ENCODE results near the gene GABRB2. TPM values are rescaled to one million over a fixed set of nuclear protein-coding genes. Genes with fewer than 3 reads are reported as not detected.

GABRB2 gene
- total RNA-seq, 1 experiment from 2014 or later: not detected

GRCh38 chr5:161391016-161391415 is 155.5 kb downstream of the GABRB2 start:
- Mint-ChIP-seq H3K9me3 (ENCODE audit: low read depth, unreplicated experiment) (no peaks in the 10 kb centered on the region), H3K27ac (ENCODE audit: unreplicated experiment) (no peak overlapping the region), H3K4me1 (ENCODE audit: low read depth, unreplicated experiment) (no peaks in the 10 kb centered on the region), H3K4me3 (ENCODE audit: low read depth, unreplicated experiment) (no peak overlapping the region), H3K27me3 (ENCODE audit: unreplicated experiment) (no peaks in the 10 kb centered on the region), H3K36me3 (ENCODE audit: insufficient read depth, unreplicated experiment) (no peaks in the 10 kb centered on the region)
- CTCF ChIA-PET: no interaction called here
- DNase-seq: no peak
- intact Hi-C loops (cut with micrococcal nuclease; ENCODE audit: unreplicated experiment): no loop called here
- TF ChIP-seq CTCF (IDR thresholded peaks at IDR 0.05; ENCODE audit: unreplicated experiment): no peak
- BruUV-seq (replicated peaks): no TSS peak

- no peaks in the 10 kb centered on the region for H3K4me1 Mint-ChIP-seq (ENCODE audit: low read depth, unreplicated experiment)
- TF ChIP-seq CTCF (IDR thresholded peaks at IDR 0.05; ENCODE audit: unreplicated experiment): no peak
- CTCF ChIA-PET: interaction anchor here (0.6 kb wide), 1 partner anchor 1752 kb away, joined by 3 read pairs; no protein-coding TSS in a partner anchor
- no TSS peak for BruUV-seq (replicated peaks)
- no peak for DNase-seq
- no peak overlapping the region for H3K4me3 Mint-ChIP-seq (ENCODE audit: low read depth, unreplicated experiment)
- no peaks in the 10 kb centered on the region for H3K9me3 Mint-ChIP-seq (ENCODE audit: low read depth, unreplicated experiment)
- no peak overlapping the region for H3K27ac Mint-ChIP-seq (ENCODE audit: unreplicated experiment)
- intact Hi-C loops (cut with micrococcal nuclease; ENCODE audit: unreplicated experiment): no loop called here
- no peaks in the 10 kb centered on the region for H3K36me3 Mint-ChIP-seq (ENCODE audit: insufficient read depth, unreplicated experiment)
- H3K27me3 Mint-ChIP-seq (ENCODE audit: unreplicated experiment): no peaks in the 10 kb centered on the region
Measured at GRCh38 chr5:161387121-161387520, 159.4 kb downstream of the GABRB2 start.

- no peak overlapping the region for H3K27ac Mint-ChIP-seq (ENCODE audit: unreplicated experiment)
- no peaks in the 10 kb centered on the region for H3K36me3 Mint-ChIP-seq (ENCODE audit: insufficient read depth, unreplicated experiment)
- CTCF ChIA-PET: no interaction called here
- intact Hi-C loops (cut with micrococcal nuclease; ENCODE audit: unreplicated experiment): no loop called here
- no peaks in the 10 kb centered on the region for H3K27me3 Mint-ChIP-seq (ENCODE audit: unreplicated experiment)
- no peak for TF ChIP-seq CTCF (IDR thresholded peaks at IDR 0.05; ENCODE audit: unreplicated experiment)
- BruUV-seq (replicated peaks): no TSS peak
- no peaks in the 10 kb centered on the region for H3K9me3 Mint-ChIP-seq (ENCODE audit: low read depth, unreplicated experiment)
- no peaks in the 10 kb centered on the region for H3K4me1 Mint-ChIP-seq (ENCODE audit: low read depth, unreplicated experiment)
- DNase-seq: no peak
- H3K4me3 Mint-ChIP-seq (ENCODE audit: low read depth, unreplicated experiment): no peak overlapping the region
Measured at GRCh38 chr5:161385027-161385426, 161.5 kb downstream of the GABRB2 start.

- no peak for TF ChIP-seq CTCF (IDR thresholded peaks at IDR 0.05; ENCODE audit: unreplicated experiment)
- Mint-ChIP-seq H3K36me3 (ENCODE audit: insufficient read depth, unreplicated experiment) (no peaks in the 10 kb centered on the region), H3K4me3 (ENCODE audit: low read depth, unreplicated experiment) (no peak overlapping the region), H3K4me1 (ENCODE audit: low read depth, unreplicated experiment) (no peaks in the 10 kb centered on the region), H3K27me3 (ENCODE audit: unreplicated experiment) (no peaks in the 10 kb centered on the region), H3K27ac (ENCODE audit: unreplicated experiment) (no peak overlapping the region), H3K9me3 (ENCODE audit: low read depth, unreplicated experiment) (no peaks in the 10 kb centered on the region)
- intact Hi-C loops (cut with micrococcal nuclease; ENCODE audit: unreplicated experiment): no loop called here
- no TSS peak for BruUV-seq (replicated peaks)
- CTCF ChIA-PET: no interaction called here
- no peak for DNase-seq
Measured at GRCh38 chr5:161382685-161383084, 163.8 kb downstream of the GABRB2 start.

Data from Calu3 (cell line).